ENCODE data around the gene ARHGEF28.

The ARHGEF28 gene

DNA sequence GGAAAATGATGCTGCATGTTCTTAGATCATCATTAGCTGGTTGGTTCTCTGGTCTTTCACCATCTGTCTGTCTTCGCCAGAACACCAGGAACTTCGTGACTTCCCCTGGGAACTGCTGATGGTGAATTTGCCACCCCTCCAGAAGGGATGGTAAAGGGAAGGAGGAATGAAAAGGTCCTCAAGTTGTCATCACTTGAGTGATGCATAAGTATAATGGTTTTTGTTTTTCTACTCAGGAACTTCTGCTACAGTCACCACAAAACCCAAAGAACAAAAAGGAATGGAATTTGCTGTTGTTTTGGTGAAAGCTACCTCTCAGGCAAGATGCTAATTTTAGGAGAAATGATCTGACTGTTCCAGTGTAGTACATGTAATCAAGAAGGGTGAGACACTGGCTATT lies 328.4 kb downstream of the ARHGEF28 start:
- in situ Hi-C loops (cut with MboI; ENCODE audit: low sequenced_read_pairs, unreplicated experiment) = no loop called here
- TF ChIP-seq, protein P1, sequence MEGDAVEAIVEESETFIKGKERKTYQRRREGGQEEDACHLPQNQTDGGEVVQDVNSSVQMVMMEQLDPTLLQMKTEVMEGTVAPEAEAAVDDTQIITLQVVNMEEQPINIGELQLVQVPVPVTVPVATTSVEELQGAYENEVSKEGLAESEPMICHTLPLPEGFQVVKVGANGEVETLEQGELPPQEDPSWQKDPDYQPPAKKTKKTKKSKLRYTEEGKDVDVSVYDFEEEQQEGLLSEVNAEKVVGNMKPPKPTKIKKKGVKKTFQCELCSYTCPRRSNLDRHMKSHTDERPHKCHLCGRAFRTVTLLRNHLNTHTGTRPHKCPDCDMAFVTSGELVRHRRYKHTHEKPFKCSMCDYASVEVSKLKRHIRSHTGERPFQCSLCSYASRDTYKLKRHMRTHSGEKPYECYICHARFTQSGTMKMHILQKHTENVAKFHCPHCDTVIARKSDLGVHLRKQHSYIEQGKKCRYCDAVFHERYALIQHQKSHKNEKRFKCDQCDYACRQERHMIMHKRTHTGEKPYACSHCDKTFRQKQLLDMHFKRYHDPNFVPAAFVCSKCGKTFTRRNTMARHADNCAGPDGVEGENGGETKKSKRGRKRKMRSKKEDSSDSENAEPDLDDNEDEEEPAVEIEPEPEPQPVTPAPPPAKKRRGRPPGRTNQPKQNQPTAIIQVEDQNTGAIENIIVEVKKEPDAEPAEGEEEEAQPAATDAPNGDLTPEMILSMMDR (IDR thresholded peaks at IDR 0.05; ENCODE audit: borderline replicate concordance, control extremely low read depth, extremely low read depth, insufficient read depth, missing control alignments) = no peak
- DNase-seq (ENCODE audit: low spot score) = no peak

DNA sequence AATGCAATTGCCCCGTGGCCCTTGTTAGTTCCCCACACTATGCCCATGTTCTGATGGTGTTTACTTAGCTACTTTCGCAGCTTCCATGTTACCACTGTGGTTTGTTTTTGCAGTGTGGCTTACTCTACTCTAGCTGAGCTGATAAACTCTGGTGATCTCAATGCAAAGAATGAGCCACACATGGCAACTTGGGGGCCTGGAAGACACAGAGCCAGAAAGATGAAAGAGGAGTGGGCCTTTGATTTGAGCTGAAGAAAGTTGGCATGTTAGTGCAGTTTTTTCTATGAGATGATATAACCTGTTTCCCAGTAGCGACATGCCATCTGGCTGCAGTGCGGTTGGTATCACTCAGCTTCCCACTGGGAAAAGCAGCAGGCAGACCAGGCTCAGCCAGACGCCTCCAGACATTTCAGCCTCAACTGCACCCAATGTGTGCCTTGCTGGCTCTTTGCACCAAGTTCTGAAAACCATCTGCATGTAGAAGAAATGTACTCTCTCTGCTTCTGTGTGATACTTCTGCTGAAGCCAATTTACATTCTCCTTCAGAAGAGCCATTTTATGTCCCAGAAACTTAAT lies 329.4 kb downstream of the ARHGEF28 start:
- TF ChIP-seq, protein P1 (IDR thresholded peaks at IDR 0.05; ENCODE audit: borderline replicate concordance, control extremely low read depth, extremely low read depth, insufficient read depth, missing control alignments) = no peak
- in situ Hi-C loops (cut with MboI; ENCODE audit: low sequenced_read_pairs, unreplicated experiment) = no loop called here
- DNase-seq (ENCODE audit: low spot score) = no peak

DNA sequence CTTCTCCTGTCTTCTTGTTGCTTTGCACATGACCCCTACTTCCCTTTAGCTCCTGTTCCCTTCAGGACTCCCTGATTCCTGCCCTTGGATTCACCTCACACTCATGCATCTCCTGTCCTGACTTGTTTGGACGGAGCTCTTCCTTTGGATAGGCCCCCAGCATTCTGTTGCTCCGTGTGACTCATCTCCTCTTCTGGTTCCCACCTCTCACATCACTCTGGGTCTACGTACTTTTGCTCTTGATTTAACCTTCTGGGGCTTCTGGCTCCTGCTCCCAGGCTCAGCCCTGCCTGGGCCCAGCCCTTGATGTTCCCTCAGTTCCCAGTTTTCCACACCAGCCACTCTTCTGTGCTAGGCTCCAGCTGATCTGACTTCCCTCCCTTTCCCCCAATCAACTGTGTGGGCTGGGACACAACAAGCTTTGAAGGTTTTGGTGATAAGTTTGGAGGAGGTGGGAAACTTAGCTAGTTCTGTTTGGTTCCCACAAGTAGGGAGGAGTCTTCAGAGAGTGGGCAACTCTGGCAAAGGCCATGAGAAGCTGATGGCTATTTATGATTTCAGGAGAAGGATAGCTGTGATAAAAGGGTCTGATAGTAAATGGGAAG lies 331.5 kb downstream of the ARHGEF28 start:
- in situ Hi-C loops (cut with MboI; ENCODE audit: low sequenced_read_pairs, unreplicated experiment) = no loop called here
- TF ChIP-seq, protein P1 (IDR thresholded peaks at IDR 0.05; ENCODE audit: borderline replicate concordance, control extremely low read depth, extremely low read depth, insufficient read depth, missing control alignments) = no peak
- DNase-seq (ENCODE audit: low spot score) = no peak

DNA sequence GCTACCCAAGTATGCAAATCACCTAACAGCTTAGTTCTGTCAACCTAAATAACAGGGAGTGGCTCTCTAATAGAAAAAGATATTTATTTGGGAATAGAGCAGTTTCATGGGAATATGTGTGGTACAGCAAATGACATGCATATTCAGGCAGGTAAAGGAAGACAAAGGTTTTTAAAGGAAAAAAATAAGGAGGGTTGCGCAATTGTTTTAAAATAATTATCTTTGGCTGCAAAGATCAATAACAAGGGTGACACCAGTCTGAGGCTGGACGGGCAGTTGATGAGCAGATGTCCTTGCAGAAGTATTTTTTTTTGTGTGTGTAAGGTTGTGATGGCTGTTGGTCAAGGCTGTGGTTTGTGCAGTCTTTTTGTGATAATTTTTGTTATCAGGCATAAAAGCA lies 332.0 kb downstream of the ARHGEF28 start:
- in situ Hi-C loops (cut with MboI; ENCODE audit: low sequenced_read_pairs, unreplicated experiment) = no loop called here
- DNase-seq (ENCODE audit: low spot score) = no peak
- TF ChIP-seq, protein P1 (IDR thresholded peaks at IDR 0.05; ENCODE audit: borderline replicate concordance, control extremely low read depth, extremely low read depth, insufficient read depth, missing control alignments) = no peak

DNA sequence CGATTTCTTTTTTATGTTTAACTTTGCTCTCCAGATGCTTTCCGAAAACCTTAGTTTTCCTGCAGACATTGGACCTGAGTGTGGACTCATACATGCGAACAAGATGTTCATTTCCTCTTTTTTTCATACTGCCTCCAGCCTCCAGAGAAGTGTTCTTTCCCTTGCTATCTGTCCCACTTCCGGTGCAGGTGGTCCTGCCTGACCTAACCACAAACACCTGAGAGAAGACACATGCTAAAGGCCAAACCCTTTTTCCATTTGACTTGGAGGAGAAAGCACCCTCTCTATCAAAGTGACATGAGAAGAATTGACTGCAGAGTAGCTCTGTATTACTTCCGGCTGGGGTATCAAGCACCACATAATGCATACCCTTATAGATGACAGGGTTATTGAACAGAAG lies 334.0 kb downstream of the ARHGEF28 start:
- in situ Hi-C loops (cut with MboI; ENCODE audit: low sequenced_read_pairs, unreplicated experiment) = no loop called here
- TF ChIP-seq, protein P1 (IDR thresholded peaks at IDR 0.05; ENCODE audit: borderline replicate concordance, control extremely low read depth, extremely low read depth, insufficient read depth, missing control alignments) = no peak
- DNase-seq (ENCODE audit: low spot score) = peak; percentile 12

DNA sequence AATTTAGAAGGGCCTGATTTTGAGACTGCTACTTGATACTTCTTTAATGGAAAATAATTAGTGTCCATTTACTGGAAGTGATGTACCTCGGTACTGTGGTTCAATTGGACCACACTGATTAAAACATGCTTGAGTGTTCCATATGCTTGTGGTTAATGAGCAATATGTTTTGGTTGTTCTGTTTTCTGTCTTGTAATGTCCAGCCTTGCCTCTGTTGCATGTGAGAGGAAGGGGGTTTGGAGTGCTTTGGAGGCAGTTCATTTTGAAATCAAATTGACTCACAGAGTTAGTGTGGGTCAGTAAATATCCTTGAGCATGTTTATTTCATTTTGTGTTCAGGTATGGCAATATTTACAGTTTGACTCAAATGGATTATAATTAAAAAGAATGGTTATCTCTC lies 334.4 kb downstream of the ARHGEF28 start:
- TF ChIP-seq, protein P1 (IDR thresholded peaks at IDR 0.05; ENCODE audit: borderline replicate concordance, control extremely low read depth, extremely low read depth, insufficient read depth, missing control alignments) = no peak
- in situ Hi-C loops (cut with MboI; ENCODE audit: low sequenced_read_pairs, unreplicated experiment) = no loop called here
- DNase-seq (ENCODE audit: low spot score) = no peak
